Tibial artery (tissue), 4 donors: Measurements from ENCODE around the gene TRMU.

ENCODE experiments used
- DNase-seq, 2 donors: peaks; one replicate each; pipeline ENCODE4 v3.0.0-alpha.2; 2019
- H3K27ac ChIP-seq, 2 donors: fragments of 200-600 bp; sonication (generic) in 1 of 2; 1 replicate in 1 of 2; 2 replicates in 1 of 2; pipeline ENCODE4 v1.5.1; 2018 to 2019; ENCODE audit warnings: mild to moderate bottlenecking in 1 of 2
- H3K27me3 ChIP-seq, 2 donors: fragments of 200-600 bp; sonication (generic) in 1 of 2; one replicate each; pipeline versions ENCODE4 v1.5.1 to v1.6.0; 2016 to 2019
- H3K36me3 ChIP-seq, 3 donors: fragments of 200-600 bp; sonication (generic) in 2 of 3; one replicate each; pipeline ENCODE4 v1.5.1; 2016 to 2019; ENCODE audit warnings: mild to moderate bottlenecking in 2 of 3
- H3K4me1 ChIP-seq, 4 donors: fragments of 200-600 bp; sonication (generic) in 2 of 4; 1 replicate in 3 of 4; 2 replicates in 1 of 4; pipeline ENCODE4 v1.5.1; 2016 to 2019
- H3K4me3 ChIP-seq, 2 donors: fragments of 200-600 bp; sonication (generic) in 1 of 2; 1 replicate in 1 of 2; 2 replicates in 1 of 2; pipeline ENCODE4 v1.5.1; 2018 to 2019; ENCODE audit warnings: mild to moderate bottlenecking in 2 of 2
- H3K9me3 ChIP-seq, 3 donors: fragments of 200-600 bp; sonication (generic) in 1 of 3; one replicate each; pipeline ENCODE4 v1.5.1; 2016 to 2019
- CTCF ChIP-seq, 2 experiments: fragments of 200-600 bp in 1 of 2; fragments of 450-650 bp in 1 of 2; IDR thresholded peaks; one replicate each; pipeline ENCODE4 v1.5.1; 2017 to 2019; ENCODE audit warnings: antibody characterized with exemption in 2 of 2, mild to moderate bottlenecking in 1 of 2, moderate library complexity in 1 of 2
- intact Hi-C: fragments of 100-400 bp; cut with DNase I; formaldehyde crosslinking; loops from one replicate; pipeline ENCODE4 v1.15.0; 2023; ENCODE audit warnings: low total_unique reads

The TRMU gene

DNA sequence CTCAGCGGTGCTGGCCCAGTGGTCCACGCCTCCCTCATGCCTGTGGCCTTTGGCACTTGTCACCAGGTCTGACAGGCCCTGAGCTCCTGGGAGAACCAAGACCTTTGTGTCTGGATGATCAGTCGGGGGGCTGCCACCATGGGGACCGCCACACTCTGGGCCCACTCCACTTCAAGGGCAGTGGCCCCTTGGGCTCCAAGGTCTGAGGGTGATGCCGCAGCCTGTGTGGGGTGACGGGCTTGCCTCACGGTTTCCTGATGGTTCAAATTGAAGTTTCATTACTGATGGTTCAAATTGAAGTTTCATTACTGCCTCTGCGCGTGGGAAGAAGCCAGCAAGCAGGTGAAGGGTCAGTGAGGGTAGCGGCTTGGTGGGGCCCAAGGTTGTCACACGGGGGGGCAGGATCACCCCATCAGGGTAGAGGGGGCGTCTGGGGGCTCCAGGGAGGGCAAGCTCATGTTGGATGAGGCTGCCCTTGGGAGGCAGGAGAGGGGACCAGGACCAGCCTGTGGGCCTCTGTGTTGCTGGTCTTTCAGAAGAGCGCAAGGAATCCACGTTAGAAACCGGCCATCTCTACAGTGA lies 27.5 kb downstream of the TRMU start:
- intact Hi-C loops, result no loop called here
- DNase-seq, result no peak
- Histone ChIP-seq H3K36me3 (peaks cover 0 to 47% (median 0%) of the 10 kb centered on the region in 3 donors), H3K9me3 (no peaks in the 10 kb centered on the region), H3K27me3 (peaks cover 0 to 36% of the 10 kb centered on the region in 2 donors), H3K4me1 (no peaks in the 10 kb centered on the region), H3K27ac (no peak overlapping the region), H3K4me3 (no peak overlapping the region)
- TF ChIP-seq CTCF (IDR thresholded peaks at IDR 0.05), result no peak

- Histone ChIP-seq H3K36me3 (peaks cover 0 to 39% (median 0%) of the 10 kb centered on the region in 3 donors), H3K9me3 (no peaks in the 10 kb centered on the region), H3K4me3 (no peak overlapping the region), H3K27me3 (peaks cover 0 to 37% of the 10 kb centered on the region in 2 donors), H3K4me1 (no peaks in the 10 kb centered on the region), H3K27ac (no peak overlapping the region)
- TF ChIP-seq CTCF (IDR thresholded peaks at IDR 0.05), result no peak
- intact Hi-C loops, result no loop called here
- DNase-seq, result no peak
These were observed 28.3 kb downstream of the TRMU start for GRCh38 chr22:46363611-46364321.

DNA sequence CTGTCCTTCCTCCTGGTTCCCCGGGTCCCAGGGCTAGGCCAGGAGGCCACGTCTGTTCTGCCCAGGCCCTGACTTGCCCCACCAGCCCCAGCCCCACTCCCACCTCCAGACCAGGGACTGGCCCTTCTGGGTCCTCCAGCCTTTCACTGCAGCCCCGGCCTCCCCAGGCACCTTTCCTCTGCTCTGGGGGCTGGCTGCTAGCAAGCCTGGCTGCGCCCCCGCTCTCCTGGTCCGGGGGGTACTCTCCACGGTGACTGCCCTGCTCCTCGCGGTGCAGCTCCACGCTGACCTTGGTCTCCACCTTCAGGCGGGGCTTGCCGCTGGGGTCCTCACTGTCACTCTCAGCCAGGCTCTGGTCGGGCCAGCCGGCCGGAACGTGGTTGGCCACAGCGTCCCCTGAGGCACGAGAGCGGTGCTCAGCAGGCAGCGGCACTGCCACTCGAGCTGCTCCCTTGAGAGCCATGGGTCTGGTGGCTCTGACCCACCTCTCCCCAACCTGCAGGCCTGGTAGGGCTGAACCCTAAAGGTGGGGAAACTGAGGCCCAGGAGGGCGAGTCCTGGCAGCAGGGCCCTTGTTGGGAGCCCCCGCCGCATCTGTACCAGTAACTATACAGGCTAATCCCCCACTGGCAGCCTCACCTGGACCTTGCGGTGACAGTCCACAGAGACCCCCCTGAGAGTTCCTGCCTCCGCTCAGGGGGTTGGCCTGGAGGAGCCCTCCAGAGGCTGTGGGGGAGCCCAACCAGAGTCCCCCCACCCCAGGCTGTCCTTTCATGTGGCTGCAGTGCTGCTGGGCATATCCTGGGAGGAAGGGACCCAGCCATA lies 29.0 kb downstream of the TRMU start:
- intact Hi-C loops, result loop anchor here (5.0 kb wide), 1 partner anchor 178 kb away; no protein-coding TSS in a partner anchor
- Histone ChIP-seq H3K36me3 (peaks cover 0 to 33% (median 0%) of the 10 kb centered on the region in 3 donors), H3K27me3 (peaks cover 0 to 37% of the 10 kb centered on the region in 2 donors), H3K9me3 (no peaks in the 10 kb centered on the region), H3K4me1 (no peaks in the 10 kb centered on the region), H3K27ac (no peak overlapping the region), H3K4me3 (no peak overlapping the region)
- no peak for DNase-seq
- no peak for TF ChIP-seq CTCF (IDR thresholded peaks at IDR 0.05)

GRCh38 chr22:46365166-46365624 lies 29.7 kb downstream of the TRMU start:
- no peak for DNase-seq
- Histone ChIP-seq H3K36me3 (peaks cover 0 to 28% (median 0%) of the 10 kb centered on the region in 3 donors), H3K27me3 (peaks cover 0 to 39% of the 10 kb centered on the region in 2 donors), H3K4me3 (no peak overlapping the region), H3K4me1 (no peaks in the 10 kb centered on the region), H3K27ac (no peak overlapping the region), H3K9me3 (no peaks in the 10 kb centered on the region)
- intact Hi-C loops, result loop anchor here (5.0 kb wide), 1 partner anchor 177 kb away; no protein-coding TSS in a partner anchor
- TF ChIP-seq CTCF (IDR thresholded peaks at IDR 0.05), result no peak

- Histone ChIP-seq H3K27me3 (peaks cover 0 to 39% of the 10 kb centered on the region in 2 donors), H3K27ac (no peak overlapping the region), H3K4me1 (no peaks in the 10 kb centered on the region), H3K9me3 (no peaks in the 10 kb centered on the region), H3K4me3 (no peak overlapping the region), H3K36me3 (peaks cover 0 to 28% (median 0%) of the 10 kb centered on the region in 3 donors)
- no peak for DNase-seq
- TF ChIP-seq CTCF (IDR thresholded peaks at IDR 0.05), result no peak
- intact Hi-C loops, result loop anchor here (5.0 kb wide), 1 partner anchor 176 kb away; no protein-coding TSS in a partner anchor
These were observed 30.8 kb downstream of the TRMU start for GRCh38 chr22:46366327-46366731.
